GM12801 (cell line): Measurements from ENCODE around the gene LRCH1.

Source experiments
- TF ChIP-seq, protein P1 (sequence below): IDR thresholded peaks from one replicate; pipeline ENCODE4 v1.5.1; 2011; ENCODE audit warnings: control low read depth; ENCODE audit not compliant: insufficient read length; ENCODE audit errors: extremely low read depth

The LRCH1 gene

DNA sequence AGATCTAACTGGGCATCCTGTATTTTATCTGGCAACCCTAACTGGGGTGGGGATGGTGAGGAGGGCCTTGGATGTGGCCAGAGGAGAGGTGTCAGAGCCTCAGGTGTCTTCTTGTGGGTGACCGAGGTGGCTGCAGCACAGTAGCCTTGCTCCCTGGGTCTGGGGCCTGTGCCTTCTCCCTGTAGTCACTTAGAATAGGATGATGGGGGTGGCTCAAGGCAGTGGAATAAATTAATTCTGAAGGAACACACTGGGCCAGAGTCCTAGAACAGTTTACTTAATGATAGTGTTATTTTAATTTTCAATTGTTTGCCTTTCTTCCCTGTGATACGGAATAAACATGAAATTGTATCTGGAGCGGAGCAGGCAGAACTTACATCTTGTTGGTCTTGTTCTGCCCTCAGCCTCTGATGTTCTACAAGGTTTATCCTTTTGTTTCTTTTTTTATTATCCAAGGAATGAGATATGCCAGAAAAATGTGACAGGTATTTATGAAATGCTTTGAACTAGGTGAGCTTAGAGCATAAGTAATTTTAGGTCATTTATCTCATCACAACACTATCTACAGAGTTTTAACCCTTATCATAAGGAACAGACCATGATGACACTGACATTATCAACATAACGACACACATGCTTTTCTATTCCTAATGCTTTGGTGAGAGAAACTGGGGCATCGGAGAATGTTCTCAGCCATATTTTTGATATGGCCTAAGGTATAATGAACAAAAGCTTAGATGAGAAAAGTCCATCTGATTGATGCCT lies 51.4 kb downstream of the LRCH1 start:
- TF ChIP-seq, protein P1, sequence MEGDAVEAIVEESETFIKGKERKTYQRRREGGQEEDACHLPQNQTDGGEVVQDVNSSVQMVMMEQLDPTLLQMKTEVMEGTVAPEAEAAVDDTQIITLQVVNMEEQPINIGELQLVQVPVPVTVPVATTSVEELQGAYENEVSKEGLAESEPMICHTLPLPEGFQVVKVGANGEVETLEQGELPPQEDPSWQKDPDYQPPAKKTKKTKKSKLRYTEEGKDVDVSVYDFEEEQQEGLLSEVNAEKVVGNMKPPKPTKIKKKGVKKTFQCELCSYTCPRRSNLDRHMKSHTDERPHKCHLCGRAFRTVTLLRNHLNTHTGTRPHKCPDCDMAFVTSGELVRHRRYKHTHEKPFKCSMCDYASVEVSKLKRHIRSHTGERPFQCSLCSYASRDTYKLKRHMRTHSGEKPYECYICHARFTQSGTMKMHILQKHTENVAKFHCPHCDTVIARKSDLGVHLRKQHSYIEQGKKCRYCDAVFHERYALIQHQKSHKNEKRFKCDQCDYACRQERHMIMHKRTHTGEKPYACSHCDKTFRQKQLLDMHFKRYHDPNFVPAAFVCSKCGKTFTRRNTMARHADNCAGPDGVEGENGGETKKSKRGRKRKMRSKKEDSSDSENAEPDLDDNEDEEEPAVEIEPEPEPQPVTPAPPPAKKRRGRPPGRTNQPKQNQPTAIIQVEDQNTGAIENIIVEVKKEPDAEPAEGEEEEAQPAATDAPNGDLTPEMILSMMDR, result no peak

DNA sequence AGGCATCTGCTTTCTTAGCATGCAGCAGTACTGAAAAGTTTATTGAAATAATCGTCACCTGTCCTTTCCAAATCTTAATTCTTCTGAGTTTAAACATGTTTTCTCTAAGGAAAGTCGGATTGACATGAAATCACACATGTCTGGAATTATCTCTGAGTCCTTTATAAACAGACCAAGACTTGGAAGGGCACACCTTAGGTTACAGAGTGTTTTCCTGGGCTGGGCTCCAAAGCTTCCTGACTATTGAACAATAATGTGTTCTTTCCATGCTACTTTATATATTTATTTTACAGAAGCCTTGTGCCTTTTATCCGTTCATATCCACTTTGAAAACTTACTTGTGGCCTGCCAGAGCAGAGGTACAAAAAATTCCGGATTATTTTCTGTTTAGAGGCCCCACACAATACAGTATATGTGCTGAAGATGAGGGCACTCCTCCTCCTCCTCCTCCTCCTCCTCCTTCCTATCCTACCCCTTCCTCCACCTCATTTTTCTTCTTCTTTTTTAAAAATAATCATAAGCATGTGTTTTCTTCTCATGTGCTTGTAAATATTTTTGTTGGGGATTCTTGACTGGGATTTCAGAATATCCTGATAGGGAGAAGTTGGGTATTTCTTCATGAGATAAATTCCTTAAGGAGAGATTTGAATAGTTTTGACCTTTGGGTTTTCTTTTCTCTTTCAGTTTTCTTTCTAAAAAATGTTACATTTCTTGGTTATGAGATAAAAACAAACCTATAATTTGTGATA lies 52.3 kb downstream of the LRCH1 start:
- TF ChIP-seq, protein P1, result no peak

DNA sequence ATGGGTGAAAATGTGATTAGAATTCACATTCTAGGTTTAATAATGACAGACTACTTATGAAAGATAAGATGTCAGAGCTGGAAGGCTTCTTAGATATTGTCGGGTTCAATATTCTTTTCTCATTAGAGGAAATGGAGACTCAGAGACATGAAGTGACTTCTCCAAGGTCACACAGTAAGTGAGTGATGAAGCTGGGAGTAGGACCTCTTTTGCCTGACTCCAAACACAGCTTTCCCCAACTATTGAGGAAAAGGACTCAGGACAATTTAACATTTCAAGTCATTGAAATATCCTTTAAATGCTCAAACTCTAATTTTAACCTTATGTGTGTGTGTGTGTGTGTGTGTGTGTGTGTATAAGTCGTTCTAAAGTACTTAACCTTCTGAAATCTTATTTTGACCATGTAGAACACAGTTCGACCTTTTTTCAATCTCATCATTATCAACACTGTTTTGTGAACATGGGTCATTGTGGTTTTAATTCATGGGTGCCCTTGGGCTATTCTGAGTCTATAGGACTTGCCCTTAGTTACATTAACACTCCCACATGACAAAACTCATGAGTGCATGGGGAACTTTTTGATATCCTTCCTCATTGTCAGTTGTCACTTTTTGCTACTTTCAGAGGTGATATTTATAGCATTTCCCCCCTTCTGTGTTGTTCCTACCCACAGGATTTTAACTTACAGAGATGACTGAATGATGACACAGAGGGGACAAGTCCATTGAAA lies 53.0 kb downstream of the LRCH1 start:
- TF ChIP-seq, protein P1, result no peak

DNA sequence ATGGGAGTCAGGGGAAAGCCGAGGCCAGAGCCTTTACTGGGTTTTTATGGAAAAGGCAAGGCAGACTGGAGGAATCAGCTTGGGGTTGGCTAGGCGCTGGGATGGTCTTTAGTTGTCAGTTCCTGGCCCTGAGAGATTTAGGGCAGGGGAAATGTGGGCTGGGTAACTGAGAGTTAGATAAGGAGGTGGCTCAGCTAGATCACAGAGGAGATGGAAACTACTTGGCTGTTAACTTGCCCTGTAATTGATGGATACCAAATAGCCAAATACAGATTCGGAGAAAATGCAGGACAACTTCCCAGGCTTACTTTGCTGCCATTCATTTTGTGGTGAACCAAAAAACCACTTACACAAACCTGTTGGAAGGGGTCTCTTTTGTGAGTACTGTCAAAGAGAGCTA lies 54.0 kb downstream of the LRCH1 start:
- TF ChIP-seq, protein P1, result no peak

DNA sequence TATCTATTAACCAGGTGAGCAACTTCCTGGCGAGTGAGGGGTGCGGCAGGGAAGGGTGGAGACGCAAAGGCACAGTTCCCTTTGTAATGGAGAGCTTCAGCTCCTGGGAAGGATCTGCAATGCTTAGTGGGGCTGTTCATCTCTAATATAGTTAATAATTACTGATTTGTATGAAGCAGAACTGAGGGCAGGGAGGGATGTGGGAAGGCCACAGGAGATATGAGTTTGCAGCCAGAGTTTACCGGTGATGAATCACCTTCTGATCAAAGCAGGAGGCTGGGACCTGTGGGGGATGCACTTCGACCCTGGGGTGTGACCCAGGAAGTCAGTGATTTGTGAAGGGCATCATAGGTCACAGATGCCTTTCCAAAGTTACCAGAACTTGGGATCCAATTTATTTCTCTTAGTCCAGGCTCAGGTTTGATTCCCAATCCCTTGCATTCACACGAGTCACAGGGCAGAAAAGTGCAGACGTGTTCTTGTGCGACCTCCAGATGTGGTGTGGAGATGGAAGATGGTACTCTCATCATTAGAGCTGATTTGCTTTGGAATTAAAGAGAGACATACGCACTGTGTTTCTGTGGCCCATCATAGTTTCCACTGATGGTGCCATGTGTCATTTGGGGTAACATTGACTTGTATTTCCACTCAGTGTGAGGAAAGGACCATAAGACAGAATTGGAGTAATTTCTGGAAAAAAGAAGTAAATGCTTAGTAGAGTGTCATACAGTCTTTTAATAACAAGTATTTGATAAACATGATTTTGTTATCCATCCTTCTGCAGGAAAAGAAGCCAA lies 55.0 kb downstream of the LRCH1 start:
- TF ChIP-seq, protein P1, result no peak

DNA sequence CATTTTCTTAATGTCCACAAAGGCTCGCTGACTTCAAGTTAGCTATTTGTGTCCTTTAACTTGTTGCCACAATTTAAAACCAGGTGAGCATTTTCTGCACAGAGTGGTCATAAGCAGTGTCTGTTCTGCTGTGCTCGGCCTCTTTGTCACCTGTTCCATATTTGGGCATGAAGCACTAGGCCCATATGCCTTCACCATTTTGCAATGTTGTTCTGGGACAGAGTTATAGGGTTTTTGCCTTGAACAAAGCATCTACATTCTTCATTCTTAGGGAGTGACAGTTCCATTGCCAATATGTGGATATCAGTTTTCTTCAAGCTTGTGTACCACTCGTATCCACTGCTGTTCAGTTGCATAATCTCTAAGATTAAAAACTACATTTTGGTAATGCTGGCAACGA lies 56.1 kb downstream of the LRCH1 start:
- TF ChIP-seq, protein P1, result no peak

DNA sequence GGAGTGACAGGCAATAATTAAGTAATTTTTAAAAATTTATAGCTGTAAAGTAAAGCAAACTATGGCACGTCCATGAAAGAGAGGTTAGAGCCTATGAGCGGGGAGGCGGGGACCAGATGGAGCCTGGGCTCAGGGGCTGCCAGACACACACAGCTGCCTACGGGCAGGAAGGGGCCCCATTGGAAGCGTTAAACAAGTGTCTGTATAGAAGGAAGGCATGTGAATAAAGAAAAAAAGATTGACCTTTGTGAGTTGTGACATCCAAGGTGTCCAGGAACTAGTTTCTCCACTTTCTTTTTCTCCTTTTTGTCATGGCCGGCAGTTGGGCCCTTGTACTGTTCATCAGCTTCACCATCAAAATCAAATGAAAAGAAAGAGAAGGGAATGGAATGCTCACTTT lies 56.8 kb downstream of the LRCH1 start:
- TF ChIP-seq, protein P1, result no peak
